Mesenchymal stem cell (in vitro differentiated cells and primary cell): ENCODE data around the gene TMEM255A. TPM values are rescaled to one million over a fixed set of nuclear protein-coding genes. Genes with fewer than 3 reads are reported as not detected.
A peak's percentile ranks its signal among the peaks of the same experiment; 100 is the strongest.

Experiments used
- DNase-seq: peaks from one replicate; pipeline ENCODE4 v3.0.0-alpha.2; 2013
- H2AFZ ChIP-seq: one replicate; pipeline ENCODE4 v1.6.1; 2013; ENCODE audit warnings: low read depth, mild to moderate bottlenecking, control low read depth, inconsistent platforms, low read length, moderate library complexity
- H2AK5ac ChIP-seq: 2 replicates; pipeline ENCODE4 v1.6.1; 2013; ENCODE audit warnings: low read length, moderate library complexity, mild to moderate bottlenecking, inconsistent platforms; ENCODE audit not compliant: severe bottlenecking
- H2BK120ac ChIP-seq: one replicate; pipeline ENCODE4 v1.6.1; 2013; ENCODE audit warnings: low read depth, mild to moderate bottlenecking, inconsistent platforms, low read length, moderate library complexity
- H2BK12ac ChIP-seq, 2 experiments: one replicate each; pipeline ENCODE4 v1.6.1; 2013; ENCODE audit warnings: inconsistent platforms in 2 of 2, low read length in 2 of 2, mild to moderate bottlenecking in 2 of 2, moderate library complexity in 2 of 2, control low read depth in 1 of 2
- H2BK15ac ChIP-seq: one replicate; pipeline ENCODE4 v1.6.1; 2013; ENCODE audit warnings: mild to moderate bottlenecking, low read depth, inconsistent platforms; ENCODE audit not compliant: poor library complexity, severe bottlenecking
- H2BK5ac ChIP-seq: 2 replicates; pipeline ENCODE4 v1.6.1; 2013; ENCODE audit warnings: low read depth, mild to moderate bottlenecking, low read length, control low read depth, inconsistent platforms; ENCODE audit not compliant: poor library complexity, severe bottlenecking
- H3K14ac ChIP-seq, 2 experiments: one replicate each; pipeline ENCODE4 v1.6.1; 2013; ENCODE audit warnings: inconsistent platforms in 2 of 2, low read length in 2 of 2, control low read depth in 1 of 2, mild to moderate bottlenecking in 1 of 2, moderate library complexity in 1 of 2
- H3K18ac ChIP-seq, 2 experiments: one replicate each; pipeline ENCODE4 v1.6.1; 2013; ENCODE audit warnings: inconsistent platforms in 2 of 2, low read length in 2 of 2, control low read depth in 1 of 2, low read depth in 1 of 2, mild to moderate bottlenecking in 1 of 2
- H3K23ac ChIP-seq, 2 experiments: one replicate each; pipeline ENCODE4 v1.6.1; 2013; ENCODE audit warnings: inconsistent platforms in 2 of 2, low read length in 2 of 2, mild to moderate bottlenecking in 2 of 2, moderate library complexity in 2 of 2, control low read depth in 1 of 2
- H3K27ac ChIP-seq: 2 replicates; pipeline ENCODE4 v1.5.1; 2013; ENCODE audit warnings: mild to moderate bottlenecking, moderate library complexity, low read length, control low read depth, inconsistent platforms; ENCODE audit not compliant: poor library complexity, severe bottlenecking
- H3K27me3 ChIP-seq, 2 experiments: 2 replicates each; pipeline versions ENCODE4 v1.6.1 to v1.7.0; 2013; ENCODE audit warnings: low read length in 2 of 2, mild to moderate bottlenecking in 2 of 2, moderate library complexity in 2 of 2, control low read depth in 1 of 2, inconsistent platforms in 1 of 2; ENCODE audit not compliant: control insufficient read depth in 1 of 2, insufficient read depth in 1 of 2
- H3K36me3 ChIP-seq, 2 experiments: 2 replicates each; pipeline versions ENCODE4 v1.6.1 to v1.7.0; 2013; ENCODE audit warnings: low read length in 2 of 2, control low read depth in 1 of 2, inconsistent platforms in 1 of 2, low read depth in 1 of 2, mild to moderate bottlenecking in 1 of 2; ENCODE audit not compliant: insufficient read depth in 2 of 2, control insufficient read depth in 1 of 2
- H3K4ac ChIP-seq, 2 experiments: one replicate each; pipeline ENCODE4 v1.6.1; 2013; ENCODE audit warnings: inconsistent platforms in 2 of 2, low read length in 2 of 2, mild to moderate bottlenecking in 2 of 2, moderate library complexity in 2 of 2, control low read depth in 1 of 2, low read depth in 1 of 2
- H3K4me1 ChIP-seq: 2 replicates; pipeline ENCODE4 v1.6.1; 2013; ENCODE audit warnings: low read depth, low read length, control low read depth; ENCODE audit not compliant: control insufficient read depth, insufficient read depth
- H3K4me2 ChIP-seq: 2 replicates; pipeline ENCODE4 v1.6.1; 2013; ENCODE audit warnings: low read length, mild to moderate bottlenecking, inconsistent platforms; ENCODE audit not compliant: poor library complexity, severe bottlenecking
- H3K4me3 ChIP-seq, 2 experiments: 2 replicates each; pipeline versions ENCODE4 v1.5.1 to v1.7.0; 2013; ENCODE audit warnings: low read length in 2 of 2, mild to moderate bottlenecking in 2 of 2, control low read depth in 1 of 2, low read depth in 1 of 2; ENCODE audit not compliant: insufficient read depth in 1 of 2
- H3K79me1 ChIP-seq: replicated peaks from 2 replicates; pipeline ENCODE4 v1.6.1; 2013; ENCODE audit warnings: mild to moderate bottlenecking, control low read depth, low read length, inconsistent platforms; ENCODE audit not compliant: poor library complexity, severe bottlenecking
- H3K9ac ChIP-seq: 2 replicates; pipeline ENCODE4 v1.7.0; 2013; ENCODE audit warnings: mild to moderate bottlenecking, low read length, moderate library complexity
- H3K9me3 ChIP-seq: 2 replicates; pipeline ENCODE4 v1.7.0; 2013; ENCODE audit warnings: mild to moderate bottlenecking, low read length; ENCODE audit not compliant: control insufficient read depth
- H4K8ac ChIP-seq: one replicate; pipeline ENCODE4 v1.6.1; 2013; ENCODE audit warnings: inconsistent platforms, mild to moderate bottlenecking, low read length, moderate library complexity
- H4K91ac ChIP-seq: one replicate; pipeline ENCODE4 v1.6.1; 2013; ENCODE audit warnings: mild to moderate bottlenecking, low read length, inconsistent platforms
- WGBS: methylation state at CpG from one replicate; pipeline ENCODE4 v1.1.7; 2013; ENCODE audit warnings: mixed read lengths; 5-methylcytosine and 5-hydroxymethylcytosine counted together
- polyA plus RNA-seq, 2 experiments: library from polyadenylated mRNA; stranded (reverse); fragments of 200-250 nt; gene quantifications; one replicate each; pipeline ENCODE4 v1.2.3, GENCODE V29; 2013

The TMEM255A gene
- polyA plus RNA-seq (2013, experiment 1 of 2): not detected
- not detected for polyA plus RNA-seq (2013, experiment 2 of 2)

- 1% methylated on average over 19 of the region's 49 CpGs for WGBS
- Histone ChIP-seq H3K9me3 (no peaks in the 10 kb centered on the region), H3K4ac (no peak within 1 kb of the TSS), H2AK5ac (no peak within 1 kb of the TSS), H3K4me2 (peak within 1 kb of the TSS; percentile 43), H3K18ac (no peak within 1 kb of the TSS), H2BK120ac (no peak within 1 kb of the TSS), H3K4me1 (peaks cover 17% of the 10 kb centered on the region), H3K23ac (no peak within 1 kb of the TSS), H2BK5ac (no peak within 1 kb of the TSS), H2BK12ac (no peak within 1 kb of the TSS), H4K91ac (no peak within 1 kb of the TSS), H3K27ac (no peak within 1 kb of the TSS), H3K79me1 (no peaks in the 10 kb centered on the region), H3K9ac (no peak within 1 kb of the TSS), H3K36me3 (no peaks in the 10 kb centered on the region), H2AFZ (no peak within 1 kb of the TSS), H4K8ac (no peak within 1 kb of the TSS), H3K27me3 (peaks cover 57 to 77% of the 10 kb centered on the region in 2 experiments), H3K14ac (no peak within 1 kb of the TSS), H3K4me3 (peak within 1 kb of the TSS; percentile 20 to 68), H2BK15ac (no peak within 1 kb of the TSS)
- DNase-seq: no peak
These were observed at the start of gene TMEM255A for GRCh38 chrX:120310861-120311726. TMEM255A (minus strand) TSS chrX:120311461; CDS start chrX:120311309, 152 bp downstream.

- Histone ChIP-seq H3K14ac (no peak overlapping the region), H2AK5ac (no peak overlapping the region), H3K9me3 (no peaks in the 10 kb centered on the region), H2BK120ac (no peak overlapping the region), H3K4me1 (no peaks in the 10 kb centered on the region), H3K4me3 (no peak overlapping the region), H3K9ac (no peak overlapping the region), H4K8ac (no peak overlapping the region), H3K36me3 (no peaks in the 10 kb centered on the region), H2BK12ac (no peak overlapping the region), H4K91ac (no peak overlapping the region), H3K18ac (no peak overlapping the region), H2BK15ac (no peak overlapping the region), H3K79me1 (no peaks in the 10 kb centered on the region), H3K27me3 (peaks cover 0 to 28% of the 10 kb centered on the region in 2 experiments), H3K23ac (no peak overlapping the region), H2AFZ (no peak overlapping the region), H2BK5ac (no peak overlapping the region), H3K27ac (no peak overlapping the region), H3K4ac (no peak overlapping the region), H3K4me2 (no peak overlapping the region)
- DNase-seq: no peak
- WGBS: 78% methylated on average over 7 of the region's 7 CpGs
These were observed 47.6 kb upstream of the TMEM255A start for GRCh38 chrX:120358737-120359456.

DNA sequence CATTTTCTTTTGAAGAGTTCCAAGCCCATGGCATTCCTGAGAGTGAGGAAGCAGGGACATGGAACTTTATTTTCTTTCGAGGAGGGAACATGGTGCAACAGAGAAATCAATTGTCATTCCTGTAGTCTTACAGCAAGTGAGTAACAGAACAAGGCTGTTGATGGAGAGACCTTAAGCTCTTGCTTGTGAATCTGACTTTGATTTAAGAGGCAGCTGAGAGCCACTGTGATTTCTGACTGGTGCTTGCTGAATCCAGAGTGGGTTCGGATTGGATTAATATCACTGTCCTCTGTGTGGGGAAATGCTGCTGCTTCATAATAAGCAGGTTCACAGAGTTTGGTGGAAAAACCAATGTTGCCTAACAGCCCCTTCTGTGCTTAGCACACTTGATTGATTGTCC is 45.9 kb upstream of the TMEM255A start:
- Histone ChIP-seq H3K9me3 (no peaks in the 10 kb centered on the region), H3K79me1 (no peaks in the 10 kb centered on the region), H2BK15ac (no peak overlapping the region), H3K27me3 (peaks cover 0 to 31% of the 10 kb centered on the region in 2 experiments), H3K23ac (no peak overlapping the region), H2BK120ac (no peak overlapping the region), H2AK5ac (no peak overlapping the region), H2BK5ac (no peak overlapping the region), H2AFZ (no peak overlapping the region), H3K18ac (no peak overlapping the region), H4K91ac (no peak overlapping the region), H3K4ac (no peak overlapping the region), H3K27ac (no peak overlapping the region), H3K14ac (no peak overlapping the region), H3K9ac (no peak overlapping the region), H3K4me1 (no peaks in the 10 kb centered on the region), H3K36me3 (no peaks in the 10 kb centered on the region), H3K4me2 (no peak overlapping the region), H2BK12ac (no peak overlapping the region), H3K4me3 (no peak overlapping the region), H4K8ac (no peak overlapping the region)
- no peak for DNase-seq
- 76% methylated on average over 2 of the region's 2 CpGs for WGBS

- Histone ChIP-seq H3K14ac (no peak overlapping the region), H3K9ac (no peak overlapping the region), H3K79me1 (no peaks in the 10 kb centered on the region), H2AFZ (no peak overlapping the region), H3K36me3 (no peaks in the 10 kb centered on the region), H3K18ac (no peak overlapping the region), H3K4me3 (no peak overlapping the region), H2BK12ac (no peak overlapping the region), H3K27me3 (peaks cover 0 to 25% of the 10 kb centered on the region in 2 experiments), H3K9me3 (no peaks in the 10 kb centered on the region), H2AK5ac (no peak overlapping the region), H3K23ac (no peak overlapping the region), H3K4ac (no peak overlapping the region), H2BK15ac (no peak overlapping the region), H2BK120ac (no peak overlapping the region), H3K4me2 (no peak overlapping the region), H4K91ac (no peak overlapping the region), H3K27ac (no peak overlapping the region), H4K8ac (no peak overlapping the region), H3K4me1 (no peaks in the 10 kb centered on the region), H2BK5ac (no peak overlapping the region)
- no peak for DNase-seq
- WGBS: no CpG with 5 or more reads among the region's 3 CpGs
These were observed 44.8 kb upstream of the TMEM255A start for GRCh38 chrX:120356084-120356483.
